ENCODE measurements around the gene MEPE.
A peak's percentile ranks its signal among the peaks of the same experiment; 100 is the strongest.

Gene MEPE

GRCh38 chr4:87844452-87844851 is 11.7 kb downstream of the MEPE start:
- DNase-seq, result no peak

- no peak for DNase-seq
These were observed 13.5 kb downstream of the MEPE start for GRCh38 chr4:87846226-87846625.

GRCh38 chr4:87848622-87849351 is 16.0 kb downstream of the MEPE start:
- peak; percentile 7 for DNase-seq

GRCh38 chr4:87849612-87850011 is 16.8 kb downstream of the MEPE start:
- DNase-seq, result no peak

GRCh38 chr4:87851332-87851731 is 18.6 kb downstream of the MEPE start:
- DNase-seq, result no peak

GRCh38 chr4:87851953-87852352 is 19.2 kb downstream of the MEPE start:
- no peak for DNase-seq

GRCh38 chr4:87853108-87853507 is 20.3 kb downstream of the MEPE start:
- peak; percentile 30 for DNase-seq

- DNase-seq, result no peak
These were observed 21.1 kb downstream of the MEPE start for GRCh38 chr4:87853891-87854290.

GRCh38 chr4:87855559-87855958 is 22.8 kb downstream of the MEPE start:
- no peak for DNase-seq

GRCh38 chr4:87856816-87857215 is 24.0 kb downstream of the MEPE start:
- DNase-seq, result no peak

- no peak for DNase-seq
These were observed 25.0 kb downstream of the MEPE start for GRCh38 chr4:87857789-87858188.

GRCh38 chr4:87862236-87862635 is 29.5 kb downstream of the MEPE start:
- no peak for DNase-seq

GRCh38 chr4:87863486-87863885 is 30.7 kb downstream of the MEPE start:
- no peak for DNase-seq

- no peak for DNase-seq
These were observed 31.6 kb downstream of the MEPE start for GRCh38 chr4:87864321-87864720.

GRCh38 chr4:87865288-87865687 is 32.5 kb downstream of the MEPE start:
- no peak for DNase-seq

- DNase-seq, result no peak
These were observed 33.3 kb downstream of the MEPE start for GRCh38 chr4:87865960-87866598.

GRCh38 chr4:87868522-87868921 is 35.8 kb downstream of the MEPE start:
- DNase-seq, result no peak

GRCh38 chr4:87872028-87872427 is 39.3 kb downstream of the MEPE start:
- DNase-seq, result no peak

- DNase-seq, result no peak
These were observed 42.4 kb downstream of the MEPE start for GRCh38 chr4:87875191-87875590.

GRCh38 chr4:87880106-87880505 is 47.3 kb downstream of the MEPE start:
- DNase-seq, result no peak

GRCh38 chr4:87881115-87881514 is 48.3 kb downstream of the MEPE start:
- no peak for DNase-seq

- no peak for DNase-seq
These were observed 49.6 kb downstream of the MEPE start for GRCh38 chr4:87882321-87882720.

GRCh38 chr4:87882861-87883260 is 50.1 kb downstream of the MEPE start:
- no peak for DNase-seq

GRCh38 chr4:87884976-87885549 is 52.3 kb downstream of the MEPE start:
- DNase-seq, result no peak

Measured in NCI-H1694 (cell line).